ENCODE results near the gene PKIG. TPM values are rescaled to one million over a fixed set of nuclear protein-coding genes. Genes with fewer than 3 reads are reported as not detected.

PKIG gene
- polyA plus RNA-seq, 1 donor from 2014 or later = 174 TPM

GRCh38 chr20:44552950-44553908 lies 29.1 kb upstream of the PKIG start:
- no peak overlapping the region for H3K27ac ChIP-seq (ENCODE audit: low read length)
- no peaks in the 10 kb centered on the region for H3F3A ChIP-seq (ENCODE audit: insufficient read depth, low read length, poor library complexity, severe bottlenecking)
- no peaks in the 10 kb centered on the region for H3K36me3 ChIP-seq (ENCODE audit: insufficient read depth, low read length)
- no peaks in the 10 kb centered on the region for H3K9me2 ChIP-seq (ENCODE audit: insufficient read depth, low read length)
- no peaks in the 10 kb centered on the region for H3K9me3 ChIP-seq (ENCODE audit: low read length)
- H3K9ac ChIP-seq (ENCODE audit: low read length) = no peak overlapping the region
- no peaks in the 10 kb centered on the region for H4K20me1 ChIP-seq (ENCODE audit: insufficient read depth)
- H3K4me2 ChIP-seq (ENCODE audit: low read length) = no peak overlapping the region
- TF ChIP-seq CTCF (IDR thresholded peaks at IDR 0.05; ENCODE audit: poor library complexity, severe bottlenecking) (no peak), EZH2 (IDR thresholded peaks at IDR 0.05; ENCODE audit: borderline replicate concordance, insufficient read depth, low read length, poor library complexity, severe bottlenecking) (no peak)
- TF ChIP-seq, protein P1, sequence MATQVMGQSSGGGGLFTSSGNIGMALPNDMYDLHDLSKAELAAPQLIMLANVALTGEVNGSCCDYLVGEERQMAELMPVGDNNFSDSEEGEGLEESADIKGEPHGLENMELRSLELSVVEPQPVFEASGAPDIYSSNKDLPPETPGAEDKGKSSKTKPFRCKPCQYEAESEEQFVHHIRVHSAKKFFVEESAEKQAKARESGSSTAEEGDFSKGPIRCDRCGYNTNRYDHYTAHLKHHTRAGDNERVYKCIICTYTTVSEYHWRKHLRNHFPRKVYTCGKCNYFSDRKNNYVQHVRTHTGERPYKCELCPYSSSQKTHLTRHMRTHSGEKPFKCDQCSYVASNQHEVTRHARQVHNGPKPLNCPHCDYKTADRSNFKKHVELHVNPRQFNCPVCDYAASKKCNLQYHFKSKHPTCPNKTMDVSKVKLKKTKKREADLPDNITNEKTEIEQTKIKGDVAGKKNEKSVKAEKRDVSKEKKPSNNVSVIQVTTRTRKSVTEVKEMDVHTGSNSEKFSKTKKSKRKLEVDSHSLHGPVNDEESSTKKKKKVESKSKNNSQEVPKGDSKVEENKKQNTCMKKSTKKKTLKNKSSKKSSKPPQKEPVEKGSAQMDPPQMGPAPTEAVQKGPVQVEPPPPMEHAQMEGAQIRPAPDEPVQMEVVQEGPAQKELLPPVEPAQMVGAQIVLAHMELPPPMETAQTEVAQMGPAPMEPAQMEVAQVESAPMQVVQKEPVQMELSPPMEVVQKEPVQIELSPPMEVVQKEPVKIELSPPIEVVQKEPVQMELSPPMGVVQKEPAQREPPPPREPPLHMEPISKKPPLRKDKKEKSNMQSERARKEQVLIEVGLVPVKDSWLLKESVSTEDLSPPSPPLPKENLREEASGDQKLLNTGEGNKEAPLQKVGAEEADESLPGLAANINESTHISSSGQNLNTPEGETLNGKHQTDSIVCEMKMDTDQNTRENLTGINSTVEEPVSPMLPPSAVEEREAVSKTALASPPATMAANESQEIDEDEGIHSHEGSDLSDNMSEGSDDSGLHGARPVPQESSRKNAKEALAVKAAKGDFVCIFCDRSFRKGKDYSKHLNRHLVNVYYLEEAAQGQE (IDR thresholded peaks at IDR 0.05; ENCODE audit: borderline replicate concordance) = no peak
- peaks cover 7% of the 10 kb centered on the region for H3K79me2 ChIP-seq (replicated peaks; ENCODE audit: insufficient read depth, low read length)
- no peaks in the 10 kb centered on the region for H3K27me3 ChIP-seq (ENCODE audit: insufficient read depth, low read depth, low read length)
- no peak overlapping the region for H2AFZ ChIP-seq (ENCODE audit: low read depth, low read length)
- no peak overlapping the region for H3K4me3 ChIP-seq (ENCODE audit: low read length)

DNA sequence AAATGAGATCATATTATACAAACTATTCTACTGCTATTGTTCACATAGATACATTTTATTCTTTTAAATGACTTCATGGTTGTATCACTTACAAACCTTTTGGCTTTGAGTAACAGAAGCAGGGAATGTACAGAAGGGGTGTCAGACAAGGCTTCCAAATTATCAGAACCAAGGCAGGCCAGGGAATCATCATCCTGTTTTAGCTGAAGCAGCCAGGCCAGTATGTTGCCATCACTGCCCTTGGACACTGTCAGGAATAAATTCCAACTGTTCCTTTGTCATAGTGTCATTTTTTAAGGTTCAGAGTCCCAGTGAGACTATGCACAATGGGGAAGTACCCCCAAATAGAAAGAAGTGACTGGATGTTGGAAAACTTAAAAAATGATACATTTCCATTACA lies 23.1 kb upstream of the PKIG start:
- H3K27me3 ChIP-seq (ENCODE audit: insufficient read depth, low read depth, low read length) = no peaks in the 10 kb centered on the region
- H3K79me2 ChIP-seq (replicated peaks; ENCODE audit: insufficient read depth, low read length) = peaks cover 5% of the 10 kb centered on the region
- H3F3A ChIP-seq (ENCODE audit: insufficient read depth, low read length, poor library complexity, severe bottlenecking) = no peaks in the 10 kb centered on the region
- TF ChIP-seq RAD21 (conservative IDR thresholded peaks at IDR 0.05) = no peak
- no peak for TF ChIP-seq SMC3 (conservative IDR thresholded peaks at IDR 0.05; ENCODE audit: poor library complexity)
- TF ChIP-seq CTCF (IDR thresholded peaks at IDR 0.05; ENCODE audit: poor library complexity, severe bottlenecking) = no peak
- no peak for TF ChIP-seq POLR2AphosphoS5 (IDR thresholded peaks at IDR 0.05)
- no peak for TF ChIP-seq EP300 (conservative IDR thresholded peaks at IDR 0.05; ENCODE audit: poor library complexity, severe bottlenecking)
- no peak for TF ChIP-seq EZH2 (IDR thresholded peaks at IDR 0.05; ENCODE audit: borderline replicate concordance, insufficient read depth, low read length, poor library complexity, severe bottlenecking)
- TF ChIP-seq TAF1 (IDR thresholded peaks at IDR 0.05; ENCODE audit: low read depth) = no peak
- H2AFZ ChIP-seq (ENCODE audit: low read depth, low read length) = no peak overlapping the region
- H3K9me3 ChIP-seq (ENCODE audit: low read length) = no peaks in the 10 kb centered on the region
- H3K36me3 ChIP-seq (ENCODE audit: insufficient read depth, low read length) = no peaks in the 10 kb centered on the region
- H3K9ac ChIP-seq (ENCODE audit: low read length) = no peak overlapping the region
- no peaks in the 10 kb centered on the region for H4K20me1 ChIP-seq (ENCODE audit: insufficient read depth)
- H3K27ac ChIP-seq (ENCODE audit: low read length) = no peak overlapping the region
- no peak overlapping the region for H3K4me3 ChIP-seq (ENCODE audit: low read length)
- no peaks in the 10 kb centered on the region for H3K9me2 ChIP-seq (ENCODE audit: insufficient read depth, low read length)
- H3K4me2 ChIP-seq (ENCODE audit: low read length) = no peak overlapping the region

Measured in neural cell (in vitro differentiated cells).